HEK293 (cell line): Measurements from ENCODE around the gene PRPH.
A peak's percentile ranks its signal among the peaks of the same experiment; 100 is the strongest.

Experiments
- KLF10 ChIP-seq: fragments of 450-650 bp; IDR thresholded peaks from 2 replicates; pipeline ENCODE4 v1.5.1; 2018; ENCODE audit warnings: missing biosample characterization, mild to moderate bottlenecking, missing genetic modification characterization
- YY1 ChIP-seq: fragments of 450-650 bp; formaldehyde crosslinking; IDR thresholded peaks from 2 replicates; pipeline ENCODE4 v1.5.1; 2018; ENCODE audit warnings: missing biosample characterization, missing genetic modification characterization
- YY2 ChIP-seq: fragments of 450-650 bp; formaldehyde crosslinking; IDR thresholded peaks from 2 replicates; pipeline ENCODE4 v1.5.1; 2016; ENCODE audit warnings: missing biosample characterization, missing genetic modification characterization
- ZBTB1 ChIP-seq: fragments of 450-650 bp; formaldehyde crosslinking; IDR thresholded peaks from 2 replicates; pipeline ENCODE4 v1.5.1; 2016; ENCODE audit warnings: missing biosample characterization, missing genetic modification characterization
- ZNF155 ChIP-seq: fragments of 450-650 bp; formaldehyde crosslinking; IDR thresholded peaks from 2 replicates; pipeline ENCODE4 v1.5.1; 2016; ENCODE audit warnings: missing biosample characterization, missing genetic modification characterization
- ZNF19 ChIP-seq: fragments of 450-650 bp; formaldehyde crosslinking; IDR thresholded peaks from 2 replicates; pipeline ENCODE4; 2016; ENCODE audit warnings: missing biosample characterization, missing genetic modification characterization, low read depth
- ZNF274 ChIP-seq, 2 experiments: fragments of 200-500 bp in 1 of 2; fragments of 450-650 bp in 1 of 2; sonication (Bioruptor generic) in 1 of 2; formaldehyde crosslinking in 1 of 2; IDR thresholded peaks; 2 replicates each; pipeline versions ENCODE4 v1.5.1 to v1.6.1; 2014 to 2016; ENCODE audit warnings: borderline replicate concordance in 1 of 2, inconsistent platforms in 1 of 2, low read length in 1 of 2, missing biosample characterization in 1 of 2, missing genetic modification characterization in 1 of 2
- ZNF792 ChIP-seq: fragments of 450-650 bp; formaldehyde crosslinking; IDR thresholded peaks from 2 replicates; pipeline ENCODE4 v1.5.1; 2016; ENCODE audit warnings: missing biosample characterization, missing genetic modification characterization
- TF ChIP-seq, protein P1 (sequence below): fragments of 450-650 bp; formaldehyde crosslinking; IDR thresholded peaks from 2 replicates; pipeline ENCODE4 v1.5.1; 2016; ENCODE audit warnings: missing biosample characterization, missing genetic modification characterization
- TF ChIP-seq, protein P2 (sequence below): fragments of 450-650 bp; IDR thresholded peaks from 2 replicates; pipeline ENCODE4 v1.5.1; 2018; ENCODE audit warnings: missing biosample characterization, mild to moderate bottlenecking, missing genetic modification characterization
- TF ChIP-seq, protein P3 (sequence below): fragments of 450-650 bp; formaldehyde crosslinking; IDR thresholded peaks from 2 replicates; pipeline ENCODE4 v1.5.1; 2016; ENCODE audit warnings: missing biosample characterization, missing genetic modification characterization

DNA sequence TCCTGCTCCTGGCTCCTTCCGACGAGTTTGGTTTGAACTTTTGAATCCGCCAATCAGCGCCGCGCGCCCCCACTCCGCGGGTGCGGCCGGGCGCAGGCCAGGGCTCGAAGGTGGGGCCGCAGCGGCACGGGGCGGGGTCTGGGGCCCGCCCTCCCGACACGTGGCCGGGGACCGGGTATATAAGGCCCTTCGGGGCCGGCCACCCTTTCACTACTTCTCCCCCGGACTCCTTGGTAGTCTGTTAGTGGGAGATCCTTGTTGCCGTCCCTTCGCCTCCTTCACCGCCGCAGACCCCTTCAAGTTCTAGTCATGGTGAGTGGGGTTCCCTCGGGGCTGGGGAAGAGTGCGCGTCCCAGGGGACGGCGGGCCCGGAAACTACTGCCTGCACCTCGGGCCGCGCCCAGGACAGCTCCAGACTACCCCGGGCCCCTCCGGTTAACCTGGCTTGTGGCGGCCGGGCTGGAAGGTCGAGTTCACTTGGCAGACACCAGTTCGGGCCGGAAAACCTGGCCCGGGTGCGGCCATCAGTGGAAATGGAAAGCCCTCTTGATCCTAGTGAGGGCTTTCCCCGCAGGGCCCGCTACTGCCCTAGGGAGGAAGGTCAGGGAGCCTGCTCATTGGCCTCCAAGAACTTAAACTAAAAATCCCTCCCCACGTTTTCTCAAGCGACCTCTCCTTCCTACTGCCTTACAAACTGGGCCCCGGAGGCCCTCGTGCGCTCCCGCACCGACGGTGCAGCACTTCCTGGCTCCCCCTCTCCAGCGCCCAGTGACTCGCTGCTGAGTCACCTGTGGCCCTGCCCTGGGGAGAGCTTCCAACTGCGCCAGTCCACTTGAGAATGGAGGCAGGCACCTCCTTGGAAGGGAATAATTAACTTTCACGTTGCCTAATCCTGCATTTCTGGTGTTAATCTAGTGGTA is 29.8 kb upstream of the PRPH start, which contains the start of gene TUBA1C:
- TF ChIP-seq, protein P1, sequence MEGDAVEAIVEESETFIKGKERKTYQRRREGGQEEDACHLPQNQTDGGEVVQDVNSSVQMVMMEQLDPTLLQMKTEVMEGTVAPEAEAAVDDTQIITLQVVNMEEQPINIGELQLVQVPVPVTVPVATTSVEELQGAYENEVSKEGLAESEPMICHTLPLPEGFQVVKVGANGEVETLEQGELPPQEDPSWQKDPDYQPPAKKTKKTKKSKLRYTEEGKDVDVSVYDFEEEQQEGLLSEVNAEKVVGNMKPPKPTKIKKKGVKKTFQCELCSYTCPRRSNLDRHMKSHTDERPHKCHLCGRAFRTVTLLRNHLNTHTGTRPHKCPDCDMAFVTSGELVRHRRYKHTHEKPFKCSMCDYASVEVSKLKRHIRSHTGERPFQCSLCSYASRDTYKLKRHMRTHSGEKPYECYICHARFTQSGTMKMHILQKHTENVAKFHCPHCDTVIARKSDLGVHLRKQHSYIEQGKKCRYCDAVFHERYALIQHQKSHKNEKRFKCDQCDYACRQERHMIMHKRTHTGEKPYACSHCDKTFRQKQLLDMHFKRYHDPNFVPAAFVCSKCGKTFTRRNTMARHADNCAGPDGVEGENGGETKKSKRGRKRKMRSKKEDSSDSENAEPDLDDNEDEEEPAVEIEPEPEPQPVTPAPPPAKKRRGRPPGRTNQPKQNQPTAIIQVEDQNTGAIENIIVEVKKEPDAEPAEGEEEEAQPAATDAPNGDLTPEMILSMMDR, result 0 out of 2 replicates have a peak, but pooled peaks have one; percentile 17
- TF ChIP-seq ZNF155 (tag by site-specific recombination) (no peak), ZNF274 (IDR thresholded peaks at IDR 0.05; ENCODE audit: low read length) (no peak), ZNF274 (tag by site-specific recombination; IDR thresholded peaks at IDR 0.05; ENCODE audit: borderline replicate concordance) (no peak), KLF10 (tag by site-specific recombination) (peak; percentile 92), YY2 (tag by site-specific recombination) (peak; percentile 53; the same call in 1 of the 2 replicates), ZBTB1 (tag by site-specific recombination) (peak; percentile 85; the same call in 1 of the 2 replicates), ZNF19 (tag by site-specific recombination) (no peak), ZNF792 (no peak), YY1 (tag by site-specific recombination) (peak; percentile 67)
- TF ChIP-seq, protein P2, sequence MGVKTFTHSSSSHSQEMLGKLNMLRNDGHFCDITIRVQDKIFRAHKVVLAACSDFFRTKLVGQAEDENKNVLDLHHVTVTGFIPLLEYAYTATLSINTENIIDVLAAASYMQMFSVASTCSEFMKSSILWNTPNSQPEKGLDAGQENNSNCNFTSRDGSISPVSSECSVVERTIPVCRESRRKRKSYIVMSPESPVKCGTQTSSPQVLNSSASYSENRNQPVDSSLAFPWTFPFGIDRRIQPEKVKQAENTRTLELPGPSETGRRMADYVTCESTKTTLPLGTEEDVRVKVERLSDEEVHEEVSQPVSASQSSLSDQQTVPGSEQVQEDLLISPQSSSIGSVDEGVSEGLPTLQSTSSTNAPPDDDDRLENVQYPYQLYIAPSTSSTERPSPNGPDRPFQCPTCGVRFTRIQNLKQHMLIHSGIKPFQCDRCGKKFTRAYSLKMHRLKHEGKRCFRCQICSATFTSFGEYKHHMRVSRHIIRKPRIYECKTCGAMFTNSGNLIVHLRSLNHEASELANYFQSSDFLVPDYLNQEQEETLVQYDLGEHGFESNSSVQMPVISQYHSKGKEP (tag by site-specific recombination), result peak; percentile 48; the same call in 1 of the 2 replicates
- TF ChIP-seq, protein P3, sequence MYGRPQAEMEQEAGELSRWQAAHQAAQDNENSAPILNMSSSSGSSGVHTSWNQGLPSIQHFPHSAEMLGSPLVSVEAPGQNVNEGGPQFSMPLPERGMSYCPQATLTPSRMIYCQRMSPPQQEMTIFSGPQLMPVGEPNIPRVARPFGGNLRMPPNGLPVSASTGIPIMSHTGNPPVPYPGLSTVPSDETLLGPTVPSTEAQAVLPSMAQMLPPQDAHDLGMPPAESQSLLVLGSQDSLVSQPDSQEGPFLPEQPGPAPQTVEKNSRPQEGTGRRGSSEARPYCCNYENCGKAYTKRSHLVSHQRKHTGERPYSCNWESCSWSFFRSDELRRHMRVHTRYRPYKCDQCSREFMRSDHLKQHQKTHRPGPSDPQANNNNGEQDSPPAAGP (tag by site-specific recombination), result peak; percentile 12; the same call in 1 of the 2 replicates
